H1 (cell line): ENCODE data around the gene TUBE1. TPM values are rescaled to one million over a fixed set of nuclear protein-coding genes. Genes with fewer than 3 reads are reported as not detected.

ENCODE experiments used
- CTCF ChIA-PET: fragments of 300-600 bp; sonication (Branson Sonifier 250); formaldehyde crosslinking; loops from one replicate; lab custom pipeline; 2021; ENCODE audit not compliant: partially characterized antibody; lab: Charles Lee
- POLR2A ChIA-PET: fragments of 300-600 bp; sonication (Branson Sonifier 250); formaldehyde crosslinking; loops from one replicate; lab custom pipeline; 2021; ENCODE audit warnings: inconsistent platforms; ENCODE audit not compliant: partially characterized antibody; lab: Charles Lee
- DNase-seq, 2 experiments: peaks; one replicate each; pipeline versions ENCODE4 v3.0.0 to v3.0.0-alpha.2; 2010 to 2022; ENCODE audit warnings: low spot score in 2 of 2, low read depth in 1 of 2, mixed read lengths in 1 of 2
- FAIRE-seq: peaks from 2 replicates; lab custom pipeline; 2011; peaks lifted over from hg19 to GRCh38; lab: Jason Lieb, UNC
- H2AFZ ChIP-seq: 2 replicates; pipeline ENCODE4 v1.8.1; 2012; ENCODE audit warnings: low read length, inconsistent platforms
- H2AK5ac ChIP-seq: 2 replicates; pipeline ENCODE4 v1.6.1; 2013; ENCODE audit warnings: low read depth, low read length
- H2BK120ac ChIP-seq: replicated peaks from 2 replicates; pipeline ENCODE3; 2013; ENCODE audit warnings: low read depth, low read length, inconsistent platforms
- H2BK12ac ChIP-seq: 2 replicates; pipeline ENCODE4 v1.6.1; 2013; ENCODE audit warnings: low read depth, low read length
- H2BK15ac ChIP-seq: 2 replicates; pipeline ENCODE4 v1.6.1; 2013; ENCODE audit warnings: low read length
- H2BK20ac ChIP-seq: 2 replicates; pipeline ENCODE4 v1.6.1; 2013; ENCODE audit warnings: low read length
- H2BK5ac ChIP-seq: 2 replicates; pipeline ENCODE4 v1.6.1; 2013; ENCODE audit warnings: low read depth, low read length
- H3K14ac ChIP-seq: 2 replicates; pipeline ENCODE4 v1.6.1; 2013; ENCODE audit warnings: inconsistent platforms; ENCODE audit not compliant: insufficient read length
- H3K18ac ChIP-seq: 2 replicates; pipeline ENCODE4 v1.6.1; 2013; ENCODE audit warnings: low read length; ENCODE audit errors: extremely low read depth
- H3K23ac ChIP-seq: 2 replicates; pipeline ENCODE4 v1.6.1; 2013; ENCODE audit warnings: inconsistent platforms; ENCODE audit not compliant: insufficient read length
- H3K23me2 ChIP-seq: 2 replicates; pipeline ENCODE4 v1.6.1; 2013; ENCODE audit warnings: low read depth, low read length
- H3K27ac ChIP-seq: 2 replicates; pipeline ENCODE4 v1.6.1; 2011; ENCODE audit warnings: low read depth, low read length, inconsistent platforms
- H3K27me3 ChIP-seq, 4 experiments: replicated peaks in 1 of 4; 1 replicate in 1 of 4; 2 replicates in 3 of 4; pipeline versions ENCODE4 v1.6.1 to v1.8.1; 2011 to 2013; ENCODE audit warnings: low read length in 3 of 4, mild to moderate bottlenecking in 3 of 4, inconsistent platforms in 2 of 4, mixed read lengths in 2 of 4, moderate library complexity in 1 of 4; ENCODE audit not compliant: control insufficient read depth in 3 of 4, insufficient read depth in 3 of 4; ENCODE audit errors: extremely low read depth in 1 of 4
- H3K36me3 ChIP-seq, 4 experiments: 2 replicates each; pipeline versions ENCODE4 v1.6.1 to v1.8.1; 2011 to 2013; ENCODE audit warnings: mild to moderate bottlenecking in 4 of 4, low read length in 3 of 4, moderate library complexity in 2 of 4, control low read depth in 1 of 4, inconsistent platforms in 1 of 4; ENCODE audit not compliant: insufficient read depth in 4 of 4, control insufficient read depth in 2 of 4
- H3K4ac ChIP-seq: replicated peaks from 2 replicates; pipeline ENCODE3; 2013; ENCODE audit warnings: low read length, low read depth, mixed read lengths, inconsistent platforms; ENCODE audit not compliant: insufficient read length
- H3K4me1 ChIP-seq, 4 experiments: replicated peaks in 1 of 4; 1 replicate in 1 of 4; 2 replicates in 3 of 4; pipeline versions ENCODE4 v1.6.1 to v1.8.1; 2011 to 2013; ENCODE audit warnings: low read length in 3 of 4, inconsistent platforms in 2 of 4, mixed read lengths in 1 of 4; ENCODE audit not compliant: insufficient read depth in 4 of 4, control insufficient read depth in 3 of 4
- H3K4me2 ChIP-seq, 2 experiments: 2 replicates each; pipeline versions ENCODE4 v1.6.1 to v1.8.1; 2011 to 2013; ENCODE audit warnings: low read depth in 2 of 2, low read length in 2 of 2, control low read depth in 1 of 2, inconsistent platforms in 1 of 2, mild to moderate bottlenecking in 1 of 2; ENCODE audit not compliant: insufficient read depth in 1 of 2
- H3K4me3 ChIP-seq, 4 experiments: fragments of 200-600, 300-600 bp in 1 of 4; sonication (generic), shearing (Covaris generic), sonication (Bioruptor Twin) in 1 of 4; 2 replicates each; pipeline versions ENCODE4 v1.5.1 to v1.8.1; 2011 to 2016; ENCODE audit warnings: low read length in 4 of 4, low read depth in 3 of 4, control low read depth in 2 of 4, inconsistent platforms in 2 of 4, mild to moderate bottlenecking in 2 of 4, mixed read lengths in 1 of 4, moderate library complexity in 1 of 4; ENCODE audit not compliant: insufficient read depth in 2 of 4; ENCODE audit errors: extremely low read depth in 1 of 4
- H3K56ac ChIP-seq: replicated peaks from 2 replicates; pipeline ENCODE3; 2013; ENCODE audit warnings: low read depth, mild to moderate bottlenecking, mixed read lengths, low read length, inconsistent platforms; ENCODE audit not compliant: insufficient read length
- H3K79me1 ChIP-seq: 2 replicates; pipeline ENCODE4 v1.6.1; 2013; ENCODE audit warnings: low read depth, low read length, control low read depth
- H3K79me2 ChIP-seq, 2 experiments: 2 replicates each; pipeline versions ENCODE4 v1.6.1 to v1.8.1; 2012 to 2013; ENCODE audit warnings: low read length in 2 of 2, mild to moderate bottlenecking in 2 of 2, inconsistent platforms in 1 of 2; ENCODE audit not compliant: insufficient read depth in 2 of 2, control insufficient read depth in 1 of 2
- H3K9ac ChIP-seq, 4 experiments: replicated peaks in 1 of 4; 1 replicate in 1 of 4; 2 replicates in 3 of 4; pipeline versions ENCODE4 v1.6.1 to v1.8.1; 2011 to 2013; ENCODE audit warnings: low read depth in 3 of 4, low read length in 3 of 4, control low read depth in 2 of 4, mild to moderate bottlenecking in 2 of 4, moderate library complexity in 2 of 4, inconsistent platforms in 1 of 4; ENCODE audit errors: extremely low read depth in 1 of 4
- H3K9me3 ChIP-seq, 2 experiments: 2 replicates each; pipeline versions ENCODE4 v1.6.1 to v1.8.1; 2012 to 2013; ENCODE audit warnings: mild to moderate bottlenecking in 2 of 2, moderate library complexity in 2 of 2, control low read depth in 1 of 2, inconsistent platforms in 1 of 2, low read depth in 1 of 2, low read length in 1 of 2, mixed read lengths in 1 of 2; ENCODE audit not compliant: insufficient read depth in 2 of 2
- H4K20me1 ChIP-seq, 2 experiments: replicated peaks in 1 of 2; 2 replicates each; pipeline versions ENCODE3 to v1.8.1; 2011 to 2013; ENCODE audit warnings: inconsistent platforms in 2 of 2, low read length in 2 of 2, mild to moderate bottlenecking in 1 of 2; ENCODE audit not compliant: insufficient read depth in 2 of 2, control insufficient read depth in 1 of 2
- H4K5ac ChIP-seq: 2 replicates; pipeline ENCODE4 v1.6.1; 2013; ENCODE audit warnings: low read length, low read depth, mixed read lengths, inconsistent platforms; ENCODE audit not compliant: insufficient read length
- H4K8ac ChIP-seq: 2 replicates; pipeline ENCODE4 v1.8.0; 2013; ENCODE audit warnings: mild to moderate bottlenecking, moderate library complexity, low read length, inconsistent platforms; ENCODE audit not compliant: insufficient read depth; ENCODE audit errors: extremely low read depth
- H4K91ac ChIP-seq: replicated peaks from 2 replicates; pipeline ENCODE3; 2013; ENCODE audit warnings: low read length, mixed read lengths, inconsistent platforms; ENCODE audit not compliant: insufficient read length
- ASH2L ChIP-seq: fragments of 200-600, 300-600 bp; sonication (generic); IDR thresholded peaks from one replicate; pipeline ENCODE4 v1.7.1; 2017; ENCODE audit warnings: low read length
- GTF2F1 ChIP-seq: IDR thresholded peaks from 2 replicates; pipeline ENCODE4 v1.6.1; 2012; ENCODE audit warnings: low read depth, low read length, improper control_type of control experiment, borderline replicate concordance
- SAP30 ChIP-seq: fragments of 300-600 bp; sonication (generic); IDR thresholded peaks from 2 replicates; pipeline ENCODE4 v1.7.1; 2012; ENCODE audit warnings: low read length, moderate library complexity, mild to moderate bottlenecking, inconsistent platforms; ENCODE audit not compliant: insufficient read depth, insufficient replicate concordance
- SP1 ChIP-seq: IDR thresholded peaks from 2 replicates; pipeline ENCODE4 v1.6.1; 2011; ENCODE audit warnings: low read depth, low read length
- polyA plus RNA-seq, 7 experiments: library from polyadenylated mRNA; depleted of rRNA in 3 of 7; stranded (reverse) in 5 of 7; unstranded in 2 of 7; fragments of >200 nt in 5 of 7; fragments of 200-250 nt in 2 of 7; gene quantifications; 1 replicate in 5 of 7; 2 replicates in 1 of 7; 4 replicates in 1 of 7; pipeline versions ENCODE4 v1.2.1 to v1.2.3, GENCODE V29; 2011 to 2013; ENCODE audit warnings: missing spikeins in 2 of 7, mixed read lengths in 2 of 7
- total RNA-seq: library from RNA; stranded (reverse); fragmentation: NEBNext Ultra II Directional; extraction: Animal tissue kit (Norgen Biotek cat#: 25700); gene quantifications from 2 replicates; pipeline ENCODE4 v1.2.1, GENCODE V29; 2021

Gene TUBE1
- total and polyA plus RNA-seq, 2 of the 8 experiments (the other 6 are each of a cell fraction or from before 2014, with no cell fraction given): 8.0 to 15.9 TPM

DNA sequence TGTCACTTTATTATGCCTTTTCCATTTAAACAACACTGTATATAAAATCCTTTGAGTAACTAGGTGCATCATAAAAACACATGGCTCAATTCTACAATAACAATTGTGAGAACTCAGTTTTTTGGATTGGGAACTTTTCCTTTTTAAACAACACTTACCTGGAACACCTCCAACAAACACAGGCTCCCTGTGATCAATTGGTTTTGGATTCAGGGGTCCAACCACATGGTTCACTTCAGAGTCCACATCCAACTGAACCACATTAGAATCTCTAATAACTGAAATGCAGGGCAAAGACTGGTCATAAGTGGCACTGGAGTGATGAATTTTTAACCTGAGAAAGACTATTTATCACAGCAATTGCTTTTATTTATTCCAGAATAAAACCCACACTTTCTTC lies 26.6 kb upstream of the TUBE1 start:
- Histone ChIP-seq H4K8ac (no peak overlapping the region), H3K9me3 (no peaks in the 10 kb centered on the region)
- FAIRE-seq: no peak
- TF ChIP-seq SP1 (no peak), GTF2F1 (no peak), SAP30 (no peak), ASH2L (no peak)

More for the DNA sequence above, 26.6 kb upstream of the TUBE1 start:
- CTCF ChIA-PET: no interaction called here
- Histone ChIP-seq H4K20me1 (no peaks in the 10 kb centered on the region), H2AFZ (no peak overlapping the region), H3K79me1 (no peaks in the 10 kb centered on the region), H3K4me3 (no peak overlapping the region), H3K79me2 (no peaks in the 10 kb centered on the region), H2BK20ac (no peak overlapping the region), H3K18ac (no peak overlapping the region), H2BK12ac (no peak overlapping the region), H3K56ac (no peak overlapping the region), H3K36me3 (no peaks in the 10 kb centered on the region), H2BK120ac (no peak overlapping the region), H4K91ac (no peak overlapping the region), H4K5ac (no peak overlapping the region), H3K23me2 (no peaks in the 10 kb centered on the region), H3K27ac (no peak overlapping the region), H3K14ac (no peak overlapping the region), H3K23ac (no peak overlapping the region), H2BK5ac (no peak overlapping the region), H3K4ac (no peak overlapping the region), H2AK5ac (no peak overlapping the region), H3K4me2 (no peak overlapping the region), H3K4me1 (no peaks in the 10 kb centered on the region), H2BK15ac (no peak overlapping the region), H3K27me3 (no peaks in the 10 kb centered on the region), H3K9ac (no peak overlapping the region)
- no peak for DNase-seq
- POLR2A ChIA-PET: no interaction called here
